RWPE1 (cell line): ENCODE results near the gene RBSN.

ENCODE experiments used
- CTCF ChIA-PET: fragments of 350-600 bp; sonication (Branson Sonifier 250); formaldehyde crosslinking; extraction: SDS; loops from one replicate; lab custom pipeline; 2021; lab: Yijun Ruan, JAX
- POLR2A ChIA-PET: fragments of 400-600 bp; formaldehyde crosslinking; extraction: SDS; loops from one replicate; lab custom pipeline; 2020; ENCODE audit warnings: antibody characterized with exemption; ENCODE audit not compliant: low non-redundant PET; lab: Yijun Ruan, JAX
- DNase-seq: peaks from one replicate; pipeline ENCODE4 v3.0.0; 2012; ENCODE audit warnings: low spot score
- H3K27ac ChIP-seq: fragments of 450-650 bp; 2 replicates; pipeline ENCODE4 v1.5.1; 2017
- TF ChIP-seq, protein P1 (sequence below): fragments of 450-650 bp; conservative IDR thresholded peaks from 2 replicates; pipeline ENCODE4 v1.5.1; 2017; ENCODE audit warnings: low read depth, mild to moderate bottlenecking

The RBSN gene

GRCh38 chr3:15064835-15065549 lies 34.0 kb downstream of the RBSN start, which contains the start of gene MRPS25:
Gene MRPS25, minus strand, starts transcription at chr3:15065315. Its CDS starts 121 bp downstream, at chr3:15065194.
- TF ChIP-seq, protein P1, sequence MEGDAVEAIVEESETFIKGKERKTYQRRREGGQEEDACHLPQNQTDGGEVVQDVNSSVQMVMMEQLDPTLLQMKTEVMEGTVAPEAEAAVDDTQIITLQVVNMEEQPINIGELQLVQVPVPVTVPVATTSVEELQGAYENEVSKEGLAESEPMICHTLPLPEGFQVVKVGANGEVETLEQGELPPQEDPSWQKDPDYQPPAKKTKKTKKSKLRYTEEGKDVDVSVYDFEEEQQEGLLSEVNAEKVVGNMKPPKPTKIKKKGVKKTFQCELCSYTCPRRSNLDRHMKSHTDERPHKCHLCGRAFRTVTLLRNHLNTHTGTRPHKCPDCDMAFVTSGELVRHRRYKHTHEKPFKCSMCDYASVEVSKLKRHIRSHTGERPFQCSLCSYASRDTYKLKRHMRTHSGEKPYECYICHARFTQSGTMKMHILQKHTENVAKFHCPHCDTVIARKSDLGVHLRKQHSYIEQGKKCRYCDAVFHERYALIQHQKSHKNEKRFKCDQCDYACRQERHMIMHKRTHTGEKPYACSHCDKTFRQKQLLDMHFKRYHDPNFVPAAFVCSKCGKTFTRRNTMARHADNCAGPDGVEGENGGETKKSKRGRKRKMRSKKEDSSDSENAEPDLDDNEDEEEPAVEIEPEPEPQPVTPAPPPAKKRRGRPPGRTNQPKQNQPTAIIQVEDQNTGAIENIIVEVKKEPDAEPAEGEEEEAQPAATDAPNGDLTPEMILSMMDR, result no peak
- peak; percentile 83 for DNase-seq
- ChIA-PET POLR2A (interaction anchor here (0.6 kb wide), 1 partner anchor 17 kb away, joined by 3 read pairs; no protein-coding TSS in a partner anchor), CTCF (interaction anchor here (0.7 kb wide), 1 partner anchor 1788 kb away, joined by 3 read pairs; no protein-coding TSS in a partner anchor)
- peak within 1 kb of the TSS; percentile 78 for H3K27ac ChIP-seq

DNA sequence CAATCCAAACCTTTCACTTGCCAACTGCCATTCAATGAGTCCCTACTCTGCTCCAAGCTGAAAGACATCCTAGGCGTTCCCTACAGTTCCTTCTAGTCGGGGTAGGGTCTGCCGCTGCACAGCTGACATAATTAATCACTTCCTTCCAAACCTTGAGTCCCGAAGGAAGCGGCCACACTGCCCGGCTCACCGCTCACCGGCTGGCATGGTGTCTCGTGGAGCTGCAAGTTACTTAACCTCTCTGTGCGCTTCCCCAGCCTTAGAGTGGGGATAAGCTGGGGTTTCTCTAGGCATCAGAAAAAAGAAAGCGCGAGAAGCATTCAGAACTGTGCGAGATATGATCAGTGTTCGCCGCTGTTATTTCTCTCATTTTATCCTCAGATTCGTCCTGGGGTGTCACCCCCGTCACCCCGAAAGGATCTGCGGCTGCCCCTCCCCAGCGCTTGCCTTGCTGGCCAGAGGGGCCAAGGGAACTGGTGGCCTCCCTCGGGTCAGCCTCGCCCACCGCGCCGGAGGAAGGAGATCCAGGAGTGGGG lies 34.6 kb downstream of the RBSN start:
- CTCF ChIA-PET, result no interaction called here
- H3K27ac ChIP-seq, result peak overlapping the region; percentile 78
- POLR2A ChIA-PET, result interaction anchor here (0.6 kb wide), 1 partner anchor 23 kb away, joined by 3 read pairs; no protein-coding TSS in a partner anchor
- TF ChIP-seq, protein P1, result no peak
- DNase-seq, result peak; percentile 19

DNA sequence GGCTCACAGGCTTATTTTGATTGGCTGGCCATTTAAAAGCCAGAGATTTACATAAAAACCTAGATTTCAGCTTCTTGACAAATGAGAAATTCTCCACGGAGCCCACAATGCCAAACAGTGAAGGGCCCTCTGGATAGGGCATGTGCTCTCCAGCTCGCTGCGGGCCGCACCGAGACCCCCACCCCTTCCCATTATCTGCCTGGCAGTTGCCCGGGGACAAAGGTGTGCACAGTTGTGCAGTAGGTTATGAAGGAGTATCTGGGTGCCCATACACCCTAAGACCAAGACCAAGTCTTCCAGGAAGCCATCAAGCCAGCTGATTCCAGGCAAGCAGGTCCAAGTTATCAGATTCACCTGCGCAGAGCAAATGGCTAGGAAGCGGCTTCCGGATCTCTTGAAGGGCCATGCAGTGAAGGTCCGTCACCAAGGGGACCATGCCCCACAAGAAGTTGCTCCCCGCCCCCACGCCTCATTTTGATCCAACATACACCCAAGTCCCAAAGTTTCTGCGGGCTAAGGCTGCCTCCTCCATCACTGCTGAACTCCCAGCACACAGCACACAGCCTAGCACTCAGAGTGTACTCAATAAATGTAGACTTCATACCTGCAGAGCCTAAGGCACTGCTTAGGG lies 35.2 kb downstream of the RBSN start:
- DNase-seq, result no peak
- ChIA-PET CTCF (no interaction called here), POLR2A (interaction anchor here (0.6 kb wide), 1 partner anchor 22 kb away, joined by 3 read pairs; no protein-coding TSS in a partner anchor)
- TF ChIP-seq, protein P1, result no peak
- peak overlapping the region; percentile 78 for H3K27ac ChIP-seq

DNA sequence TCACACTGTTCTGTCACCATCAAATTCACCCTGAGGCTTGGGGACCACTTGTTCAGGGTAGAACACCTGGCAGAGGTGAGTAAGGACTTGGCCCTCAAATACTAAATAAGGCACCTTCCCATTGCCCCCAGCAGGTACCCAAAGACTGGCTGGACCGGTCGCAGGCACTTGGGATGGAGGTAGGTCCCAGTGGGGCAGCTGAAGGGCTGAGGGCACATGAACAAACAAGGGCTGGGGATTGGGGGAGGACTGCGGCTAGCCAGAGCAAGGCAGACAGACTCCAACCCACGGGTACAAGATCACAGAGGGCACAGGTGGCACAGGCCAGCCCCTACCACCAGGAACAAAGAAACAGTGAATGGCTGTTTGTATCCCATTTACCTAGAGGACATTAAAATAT lies 35.7 kb downstream of the RBSN start:
- ChIA-PET POLR2A (no interaction called here), CTCF (no interaction called here)
- DNase-seq, result no peak
- TF ChIP-seq, protein P1, result no peak
- H3K27ac ChIP-seq, result peak overlapping the region; percentile 78

- TF ChIP-seq, protein P1, result no peak
- CTCF ChIA-PET, result no interaction called here
- POLR2A ChIA-PET, result no interaction called here
- H3K27ac ChIP-seq, result no peak overlapping the region; the same call in 1 of the 2 replicates
- no peak for DNase-seq
Observed at GRCh38 chr3:15060029-15060428, 38.9 kb downstream of the RBSN start.

GRCh38 chr3:15056676-15057404 lies 42.1 kb downstream of the RBSN start:
- TF ChIP-seq, protein P1, result no peak
- ChIA-PET CTCF (interaction anchor here (0.8 kb wide), 1 partner anchor 409 kb away, joined by 3 read pairs; no protein-coding TSS in a partner anchor), POLR2A (no interaction called here)
- no peak for DNase-seq
- H3K27ac ChIP-seq, result peak overlapping the region; percentile 3; the same call in 1 of the 2 replicates
